HEK293 (cell line): Measurements from ENCODE around the gene ADAM8.

Source experiments
- CTCF ChIA-PET: fragments of 350-600 bp; formaldehyde crosslinking; extraction: SDS; loops from one replicate; lab custom pipeline; 2021; ENCODE audit warnings: antibody characterized with exemption; lab: Yijun Ruan, JAX
- POLR2A ChIA-PET: fragments of 300-600 bp; formaldehyde crosslinking; extraction: SDS; loops from one replicate; lab custom pipeline; 2020; ENCODE audit warnings: antibody characterized with exemption, inconsistent platforms; lab: Yijun Ruan, JAX
- H3K27ac ChIP-seq: fragments of 200-500 bp; sonication (Bioruptor generic); 2 replicates; pipeline ENCODE4 v1.5.1; 2014; ENCODE audit warnings: low read depth, low read length, control low read depth, inconsistent platforms; ENCODE audit errors: extremely low read depth
- H3K36me3 ChIP-seq, 2 experiments: fragments of 200-500 bp in 1 of 2; sonication (Bioruptor generic) in 1 of 2; 1 replicate in 1 of 2; 2 replicates in 1 of 2; pipeline ENCODE4 v1.5.1; 2014 to 2017; ENCODE audit warnings: inconsistent platforms in 2 of 2, low read length in 2 of 2; ENCODE audit not compliant: control insufficient read depth in 2 of 2, insufficient read depth in 1 of 2
- H3K4me1 ChIP-seq: fragments of 200-500 bp; sonication (Bioruptor generic); 2 replicates; pipeline ENCODE4 v1.5.1; 2014; ENCODE audit warnings: mild to moderate bottlenecking, low read length, inconsistent platforms; ENCODE audit not compliant: control insufficient read depth, insufficient read depth
- H3K4me3 ChIP-seq: 2 replicates; pipeline ENCODE4 v1.5.1; 2011; ENCODE audit warnings: low read depth, mild to moderate bottlenecking, control low read depth, low read length, moderate library complexity
- H3K9me3 ChIP-seq: fragments of 200-500 bp; sonication (Bioruptor generic); 2 replicates; pipeline ENCODE4 v1.5.1; 2014; ENCODE audit warnings: low read depth, low read length, inconsistent platforms; ENCODE audit not compliant: control insufficient read depth, insufficient read depth
- BCL11B ChIP-seq: fragments of 450-650 bp; formaldehyde crosslinking; IDR thresholded peaks from 2 replicates; pipeline ENCODE4 v1.5.1; 2016; ENCODE audit warnings: low read depth, missing biosample characterization, missing genetic modification characterization
- HIC1 ChIP-seq: fragments of 450-650 bp; formaldehyde crosslinking; IDR thresholded peaks from 2 replicates; pipeline ENCODE4 v1.5.1; 2016; ENCODE audit warnings: missing biosample characterization, missing genetic modification characterization
- KLF8 ChIP-seq: fragments of 450-650 bp; formaldehyde crosslinking; IDR thresholded peaks from 2 replicates; pipeline ENCODE4 v1.5.1; 2016; ENCODE audit warnings: missing biosample characterization, missing genetic modification characterization
- PATZ1 ChIP-seq: fragments of 450-650 bp; formaldehyde crosslinking; IDR thresholded peaks from 2 replicates; pipeline ENCODE4 v1.5.1; 2016; ENCODE audit warnings: missing biosample characterization, missing genetic modification characterization
- PRDM1 ChIP-seq: fragments of 450-650 bp; formaldehyde crosslinking; IDR thresholded peaks from 2 replicates; pipeline ENCODE4; 2016; ENCODE audit warnings: missing biosample characterization, missing genetic modification characterization
- REPIN1 ChIP-seq: fragments of 450-650 bp; formaldehyde crosslinking; IDR thresholded peaks from 2 replicates; pipeline ENCODE4 v1.5.1; 2017; ENCODE audit warnings: missing biosample characterization, missing genetic modification characterization, low read depth
- SP7 ChIP-seq: fragments of 450-650 bp; formaldehyde crosslinking; IDR thresholded peaks from 2 replicates; pipeline ENCODE4 v1.5.1; 2016; ENCODE audit warnings: missing biosample characterization, missing genetic modification characterization
- ZBTB21 ChIP-seq: fragments of 450-650 bp; formaldehyde crosslinking; IDR thresholded peaks from 2 replicates; pipeline ENCODE4 v1.5.1; 2017; ENCODE audit warnings: missing biosample characterization, missing genetic modification characterization
- ZEB2 ChIP-seq: fragments of 450-650 bp; formaldehyde crosslinking; IDR thresholded peaks from 2 replicates; pipeline ENCODE4 v1.5.1; 2016; ENCODE audit warnings: missing biosample characterization, missing genetic modification characterization
- ZIC2 ChIP-seq: fragments of 450-650 bp; formaldehyde crosslinking; IDR thresholded peaks from 2 replicates; pipeline ENCODE4 v1.5.1; 2016; ENCODE audit warnings: missing biosample characterization, missing genetic modification characterization
- ZNF133 ChIP-seq: fragments of 450-650 bp; formaldehyde crosslinking; IDR thresholded peaks from 2 replicates; pipeline ENCODE4 v1.5.1; 2016; ENCODE audit warnings: missing biosample characterization, missing genetic modification characterization
- ZNF146 ChIP-seq: fragments of 450-650 bp; formaldehyde crosslinking; IDR thresholded peaks from 2 replicates; pipeline ENCODE4 v1.5.1; 2016; ENCODE audit warnings: missing biosample characterization, missing genetic modification characterization
- ZNF341 ChIP-seq: fragments of 450-650 bp; formaldehyde crosslinking; IDR thresholded peaks from 2 replicates; pipeline ENCODE4; 2016; ENCODE audit warnings: low read depth, missing biosample characterization, missing genetic modification characterization
- ZNF362 ChIP-seq: fragments of 450-650 bp; formaldehyde crosslinking; IDR thresholded peaks from 2 replicates; pipeline ENCODE4 v1.5.1; 2016; ENCODE audit warnings: missing biosample characterization, missing genetic modification characterization
- ZNF514 ChIP-seq: fragments of 450-650 bp; formaldehyde crosslinking; IDR thresholded peaks from 2 replicates; pipeline ENCODE4 v1.5.1; 2016; ENCODE audit warnings: missing biosample characterization, missing genetic modification characterization
- ZNF571 ChIP-seq: fragments of 450-650 bp; formaldehyde crosslinking; IDR thresholded peaks from 2 replicates; pipeline ENCODE4 v1.5.0; 2017; ENCODE audit warnings: missing biosample characterization, missing genetic modification characterization
- ZNF600 ChIP-seq: fragments of 450-650 bp; formaldehyde crosslinking; IDR thresholded peaks from 2 replicates; pipeline ENCODE4 v1.5.1; 2016; ENCODE audit warnings: missing biosample characterization, missing genetic modification characterization
- ZNF792 ChIP-seq: fragments of 450-650 bp; formaldehyde crosslinking; IDR thresholded peaks from 2 replicates; pipeline ENCODE4 v1.5.1; 2016; ENCODE audit warnings: missing biosample characterization, missing genetic modification characterization
- ZSCAN16 ChIP-seq: fragments of 450-650 bp; formaldehyde crosslinking; IDR thresholded peaks from 2 replicates; pipeline ENCODE4 v1.5.1; 2016; ENCODE audit warnings: missing biosample characterization, missing genetic modification characterization
- ZSCAN18 ChIP-seq: fragments of 450-650 bp; formaldehyde crosslinking; IDR thresholded peaks from 2 replicates; pipeline ENCODE4 v1.5.1; 2016; ENCODE audit warnings: missing biosample characterization, missing genetic modification characterization
- TF ChIP-seq, protein P1 (sequence below): fragments of 450-650 bp; formaldehyde crosslinking; IDR thresholded peaks from 2 replicates; pipeline ENCODE4 v1.5.1; 2017; ENCODE audit warnings: missing biosample characterization, mild to moderate bottlenecking, missing genetic modification characterization, moderate library complexity

Gene ADAM8

GRCh38 chr10:133274751-133275683 is 1.7 kb downstream of the ADAM8 start:
- no peak overlapping the region for H3K4me3 ChIP-seq
- peak; percentile 14; the same call in 1 of the 2 replicates for TF ChIP-seq ZNF341
- TF ChIP-seq ZNF571 (tag by site-specific recombination) = no peak
- 0 out of 2 replicates have a peak, but pooled peaks have one; percentile 42 for TF ChIP-seq HIC1 (tag by site-specific recombination)
- TF ChIP-seq PATZ1 (tag by site-specific recombination) = 0 out of 2 replicates have a peak, but pooled peaks have one; percentile 25
- no peak for TF ChIP-seq ZSCAN18 (tag by site-specific recombination)
- TF ChIP-seq ZNF600 (tag by site-specific recombination) = 0 out of 2 replicates have a peak, but pooled peaks have one; percentile 45
- TF ChIP-seq ZIC2 (tag by site-specific recombination) = peak; percentile 43; the same call in 1 of the 2 replicates
- TF ChIP-seq ZSCAN16 (tag by site-specific recombination) = no peak
- POLR2A ChIA-PET = interaction anchor here (0.8 kb wide), 1 partner anchor 16 kb away, joined by 10 read pairs; no protein-coding TSS in a partner anchor
- CTCF ChIA-PET = interaction anchor here (1.2 kb wide), 1 partner anchor 54 kb away, joined by 4 read pairs; no protein-coding TSS in a partner anchor
- peaks cover 0 to 17% of the 10 kb centered on the region in 2 experiments; a peak in 1 of 3 replicates for H3K36me3 ChIP-seq
- H3K9me3 ChIP-seq = no peaks in the 10 kb centered on the region
- H3K27ac ChIP-seq = no peak overlapping the region
- no peaks in the 10 kb centered on the region for H3K4me1 ChIP-seq

GRCh38 chr10:133273534-133274143 is 3.0 kb downstream of the ADAM8 start:
- no peaks in the 10 kb centered on the region for H3K4me1 ChIP-seq
- H3K27ac ChIP-seq = no peak overlapping the region
- H3K36me3 ChIP-seq = peaks cover 0 to 7% of the 10 kb centered on the region in 2 experiments; a peak in 1 of 3 replicates
- POLR2A ChIA-PET = no interaction called here
- TF ChIP-seq REPIN1 (tag by site-specific recombination) (no peak), KLF8 (tag by site-specific recombination) (peak; percentile 37; the same call in 1 of the 2 replicates), ZNF146 (no peak)
- CTCF ChIA-PET = interaction anchor here (0.6 to 1.2 kb wide), 2 partner anchors 56 to 225 kb away, joined by 3 to 4 read pairs; no protein-coding TSS in a partner anchor
- H3K9me3 ChIP-seq = no peaks in the 10 kb centered on the region
- H3K4me3 ChIP-seq = no peak overlapping the region

DNA sequence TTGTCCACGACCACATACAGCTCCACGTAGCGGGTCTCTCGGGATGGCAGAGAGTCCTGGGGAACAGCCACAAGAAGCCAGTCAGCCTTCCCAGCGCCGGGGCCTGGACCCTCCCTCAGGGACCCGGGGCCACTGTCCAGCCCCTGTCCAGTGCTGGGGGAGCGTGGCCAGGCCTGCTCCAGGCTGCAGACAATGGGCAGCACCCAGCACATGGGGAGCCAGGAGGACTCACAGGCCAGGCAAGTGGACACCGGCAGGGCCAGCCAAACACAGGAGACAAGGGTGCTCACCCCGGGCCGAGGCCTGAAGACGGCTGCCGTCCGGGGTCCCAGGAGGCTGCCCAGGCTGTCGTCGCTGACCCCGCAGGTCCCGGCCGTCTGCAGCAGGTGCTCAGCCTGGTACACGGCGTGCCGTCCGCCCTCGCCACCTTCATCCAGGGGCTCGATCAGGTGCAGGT is 3.7 kb downstream of the ADAM8 start:
- H3K36me3 ChIP-seq = peaks cover 0 to 10% of the 10 kb centered on the region in 2 experiments; a peak in 1 of 3 replicates
- H3K27ac ChIP-seq = no peak overlapping the region
- ChIA-PET POLR2A (no interaction called here), CTCF (no interaction called here)
- H3K4me1 ChIP-seq = no peaks in the 10 kb centered on the region
- no peaks in the 10 kb centered on the region for H3K9me3 ChIP-seq
- H3K4me3 ChIP-seq = no peak overlapping the region
- TF ChIP-seq ZNF146 = no peak
- TF ChIP-seq ZBTB21 (tag by site-specific recombination) = no peak
- TF ChIP-seq ZNF514 (tag by site-specific recombination) = no peak
- no peak for TF ChIP-seq BCL11B
- no peak for TF ChIP-seq ZNF362 (tag by site-specific recombination)
- TF ChIP-seq, protein P1, sequence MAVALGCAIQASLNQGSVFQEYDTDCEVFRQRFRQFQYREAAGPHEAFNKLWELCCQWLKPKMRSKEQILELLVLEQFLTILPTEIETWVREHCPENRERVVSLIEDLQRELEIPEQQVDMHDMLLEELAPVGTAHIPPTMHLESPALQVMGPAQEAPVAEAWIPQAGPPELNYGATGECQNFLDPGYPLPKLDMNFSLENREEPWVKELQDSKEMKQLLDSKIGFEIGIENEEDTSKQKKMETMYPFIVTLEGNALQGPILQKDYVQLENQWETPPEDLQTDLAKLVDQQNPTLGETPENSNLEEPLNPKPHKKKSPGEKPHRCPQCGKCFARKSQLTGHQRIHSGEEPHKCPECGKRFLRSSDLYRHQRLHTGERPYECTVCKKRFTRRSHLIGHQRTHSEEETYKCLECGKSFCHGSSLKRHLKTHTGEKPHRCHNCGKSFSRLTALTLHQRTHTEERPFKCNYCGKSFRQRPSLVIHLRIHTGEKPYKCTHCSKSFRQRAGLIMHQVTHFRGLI = no peak
- no peak for TF ChIP-seq ZEB2 (tag by site-specific recombination)
- no peak for TF ChIP-seq ZNF133 (tag by site-specific recombination)
- no peak for TF ChIP-seq ZNF792 (tag by site-specific recombination)
- no peak for TF ChIP-seq SP7
- no peak for TF ChIP-seq PRDM1
